ENCODE results near the gene FZR1. TPM values are rescaled to one million over a fixed set of nuclear protein-coding genes. Genes with fewer than 3 reads are reported as not detected.

Gene FZR1
- total RNA-seq, 2 experiments from 2014 or later: 39.9 to 40.9 TPM

DNA sequence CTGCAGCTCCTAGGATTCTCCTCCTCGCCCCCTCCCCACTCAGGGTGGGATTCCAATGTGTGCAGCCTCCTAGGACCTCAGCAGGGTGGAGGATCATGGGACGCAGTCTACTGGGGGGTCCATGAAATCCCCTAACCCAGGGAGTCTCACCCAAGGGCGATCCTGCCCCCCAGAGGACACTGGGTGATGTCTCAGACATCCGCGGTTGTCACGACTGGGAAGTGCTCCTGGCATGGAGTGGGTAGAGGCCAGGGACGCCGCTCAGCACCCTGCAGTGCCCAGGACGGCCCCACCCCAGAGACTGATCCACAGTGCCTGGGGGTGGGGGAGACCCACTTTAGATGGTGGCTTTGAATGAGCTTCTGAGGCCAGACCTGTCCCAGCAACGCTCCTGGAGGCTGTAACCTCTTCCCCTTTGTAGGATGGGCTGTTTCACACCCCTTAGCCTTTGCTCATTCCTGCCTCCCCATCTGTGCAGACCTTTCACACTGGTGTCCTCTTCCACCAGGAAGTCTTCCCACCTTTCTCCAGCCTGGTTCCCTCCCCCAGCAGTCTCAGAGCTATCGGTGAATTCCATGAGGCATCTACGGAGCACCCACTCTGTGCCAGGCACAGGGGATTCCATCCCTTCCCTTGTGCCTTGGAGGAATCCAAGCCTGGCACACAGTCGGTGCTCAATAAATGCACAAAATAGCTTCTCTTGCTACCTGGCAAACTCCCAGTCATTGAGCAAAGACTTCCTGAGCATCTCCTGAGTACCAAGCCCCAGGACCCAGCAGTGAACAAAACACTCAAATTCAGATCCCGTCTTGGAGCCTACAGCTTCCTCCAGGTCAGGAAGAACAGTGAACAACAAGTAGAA, 36.2 kb upstream of the FZR1 start:
- no peak overlapping the region for H3K4me3 Mint-ChIP-seq
- no peak overlapping the region for H3K27ac Mint-ChIP-seq
- DNase-seq (no peak), ATAC-seq (no peak)
- TF ChIP-seq, protein P1, sequence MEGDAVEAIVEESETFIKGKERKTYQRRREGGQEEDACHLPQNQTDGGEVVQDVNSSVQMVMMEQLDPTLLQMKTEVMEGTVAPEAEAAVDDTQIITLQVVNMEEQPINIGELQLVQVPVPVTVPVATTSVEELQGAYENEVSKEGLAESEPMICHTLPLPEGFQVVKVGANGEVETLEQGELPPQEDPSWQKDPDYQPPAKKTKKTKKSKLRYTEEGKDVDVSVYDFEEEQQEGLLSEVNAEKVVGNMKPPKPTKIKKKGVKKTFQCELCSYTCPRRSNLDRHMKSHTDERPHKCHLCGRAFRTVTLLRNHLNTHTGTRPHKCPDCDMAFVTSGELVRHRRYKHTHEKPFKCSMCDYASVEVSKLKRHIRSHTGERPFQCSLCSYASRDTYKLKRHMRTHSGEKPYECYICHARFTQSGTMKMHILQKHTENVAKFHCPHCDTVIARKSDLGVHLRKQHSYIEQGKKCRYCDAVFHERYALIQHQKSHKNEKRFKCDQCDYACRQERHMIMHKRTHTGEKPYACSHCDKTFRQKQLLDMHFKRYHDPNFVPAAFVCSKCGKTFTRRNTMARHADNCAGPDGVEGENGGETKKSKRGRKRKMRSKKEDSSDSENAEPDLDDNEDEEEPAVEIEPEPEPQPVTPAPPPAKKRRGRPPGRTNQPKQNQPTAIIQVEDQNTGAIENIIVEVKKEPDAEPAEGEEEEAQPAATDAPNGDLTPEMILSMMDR (IDR thresholded peaks at IDR 0.05): no peak
- peaks cover 4% of the 10 kb centered on the region for H3K36me3 Mint-ChIP-seq (ENCODE audit: low read depth)
- intact Hi-C loops (cut with micrococcal nuclease): loop anchor here (5.0 kb wide), 1 partner anchor 148 kb away; no protein-coding TSS in a partner anchor
- ChIA-PET POLR2A (interaction anchor here (0.6 to 1.3 kb wide), 3 partner anchors 18 to 289 kb away, joined by 3 to 4 read pairs (median 3); no protein-coding TSS in a partner anchor), CTCF (interaction anchor here (0.9 to 2.9 kb wide), 6 partner anchors 10 to 165 kb away, joined by 3 to 17 read pairs (median 4); no protein-coding TSS in a partner anchor)
- no peaks in the 10 kb centered on the region for H3K27me3 Mint-ChIP-seq
- H3K4me1 Mint-ChIP-seq (ENCODE audit: low read depth): no peaks in the 10 kb centered on the region
- peaks cover 6% of the 10 kb centered on the region for H3K9me3 Mint-ChIP-seq

DNA sequence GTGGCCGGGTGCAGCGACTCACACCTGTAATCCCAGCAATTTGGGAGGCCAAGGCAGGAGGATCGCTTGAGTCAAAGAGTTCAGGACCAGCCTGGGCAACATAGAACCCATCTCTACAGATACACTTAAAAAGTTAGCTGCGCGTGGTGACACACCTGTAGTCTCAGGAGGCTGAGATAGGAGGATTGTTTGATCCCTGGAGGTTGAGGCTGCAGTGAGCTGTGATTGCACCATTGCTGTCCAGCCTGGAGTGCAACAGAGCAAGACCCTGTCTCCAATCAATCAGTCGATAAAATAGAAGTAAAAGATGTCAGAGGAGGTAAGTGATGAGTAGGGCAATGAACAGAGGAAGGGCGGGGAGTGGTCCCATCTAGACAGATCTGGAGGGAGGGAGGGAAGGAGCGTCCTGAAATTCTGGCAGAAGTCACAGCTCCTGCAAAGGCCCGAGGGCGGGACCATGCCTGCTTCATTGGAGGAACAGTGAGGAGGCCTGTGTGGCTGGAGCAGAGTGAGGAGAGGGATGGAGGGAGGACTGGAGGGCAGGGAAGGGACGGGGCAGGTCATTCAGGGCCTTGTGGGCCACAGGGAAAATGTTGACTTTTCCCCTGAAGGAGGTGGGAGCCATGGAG, 35.5 kb upstream of the FZR1 start:
- no peak for ATAC-seq
- no peak overlapping the region for H3K27ac Mint-ChIP-seq
- ChIA-PET CTCF (interaction anchor here (0.9 to 2.9 kb wide), 5 partner anchors 9 to 166 kb away, joined by 3 to 17 read pairs (median 4); no protein-coding TSS in a partner anchor), POLR2A (interaction anchor here (1.0 to 1.3 kb wide), 2 partner anchors 18 to 149 kb away, joined by 3 read pairs; no protein-coding TSS in a partner anchor)
- no peak overlapping the region for H3K4me3 Mint-ChIP-seq
- peaks cover 6% of the 10 kb centered on the region for H3K9me3 Mint-ChIP-seq
- TF ChIP-seq, protein P1 (IDR thresholded peaks at IDR 0.05): no peak
- no peak for DNase-seq
- peaks cover 4% of the 10 kb centered on the region for H3K36me3 Mint-ChIP-seq (ENCODE audit: low read depth)
- H3K27me3 Mint-ChIP-seq: no peaks in the 10 kb centered on the region
- intact Hi-C loops (cut with micrococcal nuclease): loop anchor here (5.0 kb wide), 1 partner anchor 148 kb away; no protein-coding TSS in a partner anchor
- H3K4me1 Mint-ChIP-seq (ENCODE audit: low read depth): no peaks in the 10 kb centered on the region

DNA sequence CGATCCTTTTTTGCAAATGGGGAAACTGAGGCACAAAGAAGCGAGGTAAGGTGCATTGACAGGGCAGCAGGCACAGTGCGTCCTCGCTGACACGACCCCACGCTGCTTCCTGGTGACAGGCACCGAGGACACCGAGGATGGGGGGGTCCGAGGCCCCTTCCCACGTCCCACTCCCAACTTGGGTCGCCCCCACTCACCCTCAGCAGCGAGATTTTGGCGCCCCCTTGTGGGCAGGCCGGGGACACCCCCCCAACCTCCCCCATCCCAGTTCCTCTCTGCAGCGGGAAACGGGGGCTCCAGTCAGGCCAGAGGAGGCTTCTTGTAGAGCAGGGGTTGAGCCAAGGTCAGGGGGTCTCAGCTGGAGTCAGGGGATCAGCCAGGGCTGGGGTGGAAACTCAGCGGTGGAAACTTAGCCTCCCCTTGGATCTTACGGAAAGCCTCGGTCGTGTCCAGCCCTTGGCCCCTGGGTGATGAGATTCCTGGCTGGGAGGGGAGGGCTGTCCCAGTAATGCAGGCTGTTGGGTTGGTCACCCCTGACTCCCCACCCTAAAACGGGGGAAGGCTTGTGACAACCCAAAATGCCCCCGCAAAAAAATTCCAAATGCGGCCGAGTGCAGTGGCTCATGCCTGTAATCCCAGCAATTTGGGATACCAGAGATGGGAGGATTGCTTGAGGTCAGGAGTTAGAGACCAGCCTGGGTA, 34.0 kb upstream of the FZR1 start:
- Mint-ChIP-seq H3K4me3 (no peak overlapping the region), H3K27ac (no peak overlapping the region), H3K27me3 (no peaks in the 10 kb centered on the region), H3K9me3 (peaks cover 6% of the 10 kb centered on the region), H3K36me3 (ENCODE audit: low read depth) (peaks cover 4% of the 10 kb centered on the region), H3K4me1 (ENCODE audit: low read depth) (no peaks in the 10 kb centered on the region)
- ATAC-seq (no peak), DNase-seq (peak; percentile 47)
- ChIA-PET POLR2A (no interaction called here), CTCF (interaction anchor here (0.6 to 2.7 kb wide), 35 partner anchors 10 to 230 kb away, joined by 3 to 16 read pairs (median 4); partner anchors contain the start of gene SMIM44)
- intact Hi-C loops (cut with micrococcal nuclease): loop anchor here (5.0 kb wide), 1 partner anchor 150 kb away; no protein-coding TSS in a partner anchor
- TF ChIP-seq, protein P1 (IDR thresholded peaks at IDR 0.05): peak; percentile 77

DNA sequence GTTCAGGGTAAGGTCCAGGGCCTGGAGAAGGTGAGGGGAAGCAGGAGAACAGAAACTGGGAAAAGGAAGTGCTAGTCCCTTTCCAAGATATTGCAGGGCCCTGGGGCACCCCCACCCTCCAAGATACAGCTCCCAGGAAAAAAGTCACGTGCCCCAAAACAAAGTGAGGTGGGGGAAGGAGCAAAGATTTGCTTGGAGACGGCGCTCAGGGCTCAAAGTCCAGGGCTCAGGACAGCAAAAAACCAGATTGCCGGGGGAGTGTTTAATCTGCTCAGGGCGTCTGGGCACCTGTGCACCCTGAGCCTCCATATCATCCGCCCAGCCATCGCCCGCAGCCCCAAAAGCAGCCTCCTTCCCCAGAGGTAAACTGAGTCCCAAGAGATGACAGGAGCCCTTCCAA, 32.1 kb upstream of the FZR1 start:
- POLR2A ChIA-PET: no interaction called here
- Mint-ChIP-seq H3K9me3 (no peaks in the 10 kb centered on the region), H3K4me3 (no peak overlapping the region), H3K36me3 (ENCODE audit: low read depth) (no peaks in the 10 kb centered on the region), H3K27ac (no peak overlapping the region), H3K4me1 (ENCODE audit: low read depth) (peaks cover 13% of the 10 kb centered on the region), H3K27me3 (no peaks in the 10 kb centered on the region)
- TF ChIP-seq, protein P1 (IDR thresholded peaks at IDR 0.05): no peak
- CTCF ChIA-PET: interaction anchor here (1.0 to 2.7 kb wide), 8 partner anchors 8 to 169 kb away, joined by 3 to 16 read pairs (median 6); partner anchors contain the start of gene SMIM44
- DNase-seq (no peak), ATAC-seq (no peak)
- intact Hi-C loops (cut with micrococcal nuclease): loop anchor here (5.0 kb wide), 1 partner anchor 152 kb away; no protein-coding TSS in a partner anchor
